Neural cell (in vitro differentiated cells): ENCODE measurements around the gene SNX17. TPM values are rescaled to one million over a fixed set of nuclear protein-coding genes. Genes with fewer than 3 reads are reported as not detected.
"Not testable (repeated sequence)": the region's sequence is repeated elsewhere in the genome, so short reads cannot be mapped to it uniquely, and the experiment has no call there.

Source experiments
- H2AFZ ChIP-seq: fragments of 200-600, 300-800 bp; sonication (generic), shearing (Covaris generic); 2 replicates; pipeline ENCODE4 v1.6.0; 2014; ENCODE audit warnings: low read depth, mild to moderate bottlenecking, antibody characterized with exemption, low read length, moderate library complexity
- H3F3A ChIP-seq: fragments of 200-600 bp; shearing (Covaris generic); 2 replicates; pipeline ENCODE4 v1.6.1; 2016; ENCODE audit warnings: mild to moderate bottlenecking, moderate library complexity, mixed read lengths, antibody characterized with exemption, low read length; ENCODE audit not compliant: insufficient read depth, poor library complexity, severe bottlenecking
- H3K27ac ChIP-seq: fragments of 200-600, 300-800 bp; sonication (generic), shearing (Covaris generic); 2 replicates; pipeline ENCODE4 v1.5.1; 2014; ENCODE audit warnings: mild to moderate bottlenecking, low read length, moderate library complexity
- H3K27me3 ChIP-seq: fragments of 300-800, 200-600 bp; sonication (generic), shearing (Covaris generic); 2 replicates; pipeline ENCODE4 v1.6.0; 2014; ENCODE audit warnings: mild to moderate bottlenecking, low read depth, low read length, moderate library complexity; ENCODE audit not compliant: insufficient read depth
- H3K36me3 ChIP-seq: fragments of 300-800, 200-600 bp; sonication (generic), shearing (Covaris generic); 2 replicates; pipeline ENCODE4 v1.5.1; 2014; ENCODE audit warnings: mild to moderate bottlenecking, antibody characterized with exemption, low read length, moderate library complexity; ENCODE audit not compliant: insufficient read depth
- H3K4me2 ChIP-seq: fragments of 300-800, 200-600 bp; sonication (generic), shearing (Covaris generic); 2 replicates; pipeline ENCODE4 v1.6.0; 2014; ENCODE audit warnings: mild to moderate bottlenecking, low read length
- H3K4me3 ChIP-seq: fragments of 300-800, 200-600 bp; sonication (generic), shearing (Covaris generic); 2 replicates; pipeline ENCODE4 v1.5.1; 2014; ENCODE audit warnings: mild to moderate bottlenecking, low read length, moderate library complexity
- H3K79me2 ChIP-seq: fragments of 200-600 bp; shearing (Covaris generic); replicated peaks from 2 replicates; pipeline ENCODE4 v1.6.0; 2014; ENCODE audit warnings: mild to moderate bottlenecking, low read length, moderate library complexity; ENCODE audit not compliant: insufficient read depth
- H3K9ac ChIP-seq: fragments of 300-800, 200-600 bp; sonication (generic), shearing (Covaris generic); 2 replicates; pipeline ENCODE4 v1.6.1; 2016; ENCODE audit warnings: mild to moderate bottlenecking, low read length, mixed read lengths
- H3K9me2 ChIP-seq: fragments of 200-600 bp; shearing (Covaris generic); 2 replicates; pipeline ENCODE4 v1.6.1; 2016; ENCODE audit warnings: mild to moderate bottlenecking, low read length, mixed read lengths; ENCODE audit not compliant: insufficient read depth
- H3K9me3 ChIP-seq: fragments of 200-600, 300-800 bp; sonication (generic), shearing (Covaris generic); 2 replicates; pipeline ENCODE4 v1.6.1; 2016; ENCODE audit warnings: mild to moderate bottlenecking, mixed run types, low read length, moderate library complexity, mixed read lengths
- H4K20me1 ChIP-seq: fragments of 200-600 bp; shearing (Covaris generic); 2 replicates; pipeline ENCODE4 v1.6.1; 2016; ENCODE audit warnings: mild to moderate bottlenecking, mixed run types; ENCODE audit not compliant: insufficient read depth
- EP300 ChIP-seq: fragments of 450-650 bp; conservative IDR thresholded peaks from 2 replicates; pipeline ENCODE4 v1.6.1; 2014; ENCODE audit warnings: antibody characterized with exemption, mild to moderate bottlenecking, moderate library complexity; ENCODE audit not compliant: poor library complexity, severe bottlenecking
- EZH2 ChIP-seq: fragments of 200-600, 300-800 bp; shearing (Covaris generic), sonication (generic); IDR thresholded peaks from 2 replicates; pipeline ENCODE4 v1.6.1; 2014; ENCODE audit warnings: antibody characterized with exemption, low read length, borderline replicate concordance, mild to moderate bottlenecking; ENCODE audit not compliant: insufficient read depth, poor library complexity, severe bottlenecking
- MXI1 ChIP-seq: fragments of 450-650 bp; conservative IDR thresholded peaks from 2 replicates; pipeline ENCODE4 v1.6.1; 2014; ENCODE audit warnings: antibody characterized with exemption, mild to moderate bottlenecking; ENCODE audit not compliant: poor library complexity, severe bottlenecking
- POLR2AphosphoS5 ChIP-seq: IDR thresholded peaks from 2 replicates; pipeline ENCODE4 v1.6.1; 2012
- RAD21 ChIP-seq: fragments of 450-650 bp; conservative IDR thresholded peaks from 2 replicates; pipeline ENCODE4 v1.6.1; 2014; ENCODE audit warnings: antibody characterized with exemption, mild to moderate bottlenecking, moderate library complexity
- SMC3 ChIP-seq: fragments of 450-650 bp; conservative IDR thresholded peaks from 2 replicates; pipeline ENCODE4 v1.6.1; 2014; ENCODE audit warnings: antibody characterized with exemption, mild to moderate bottlenecking, moderate library complexity; ENCODE audit not compliant: poor library complexity
- TAF1 ChIP-seq: IDR thresholded peaks from 2 replicates; pipeline ENCODE4 v1.6.1; 2012; ENCODE audit warnings: low read depth
- polyA plus RNA-seq: library from polyadenylated mRNA; depleted of rRNA; stranded (reverse); fragments of >200 nt; gene quantifications from 2 replicates; pipeline ENCODE4 v1.2.3, GENCODE V29; 2014
- TF ChIP-seq, protein P1 (sequence below): fragments of 450-650 bp; IDR thresholded peaks from 2 replicates; pipeline ENCODE4 v1.5.1; 2014; ENCODE audit warnings: antibody characterized with exemption, mild to moderate bottlenecking, moderate library complexity; ENCODE audit not compliant: poor library complexity, severe bottlenecking
- TF ChIP-seq, protein P2 (sequence below): IDR thresholded peaks from 2 replicates; pipeline ENCODE4 v1.6.1; 2012; ENCODE audit warnings: borderline replicate concordance

Gene SNX17
- polyA plus RNA-seq, 1 donor from 2014 or later: 69.8 TPM

DNA sequence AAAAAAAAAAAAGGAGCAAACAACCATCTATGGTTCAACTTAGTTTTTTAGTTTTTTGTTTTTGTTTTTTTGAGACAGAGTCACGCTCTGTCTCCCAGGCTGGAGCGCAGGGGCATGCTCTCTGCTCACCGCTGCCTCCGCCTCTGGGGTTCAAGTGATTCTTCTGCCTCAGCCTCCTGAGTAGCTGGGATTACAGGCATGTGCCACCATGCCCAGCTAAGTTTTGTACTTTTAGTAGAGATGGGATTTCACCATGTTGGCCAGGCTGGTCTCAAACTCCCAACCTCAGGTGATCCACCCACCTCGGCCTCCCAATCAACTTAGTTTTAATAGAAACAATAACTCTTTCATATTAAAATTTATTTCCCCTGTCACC, 17.0 kb upstream of the SNX17 start:
- H3K79me2 ChIP-seq: peaks cover 46% of the 10 kb centered on the region
- not testable (repeated sequence) for H2AFZ ChIP-seq, H3K27ac ChIP-seq, H3K4me3 ChIP-seq, H3F3A ChIP-seq, H3K36me3 ChIP-seq, H3K9ac ChIP-seq, H3K9me2 ChIP-seq, H3K9me3 ChIP-seq, H3K27me3 ChIP-seq, H3K4me2 ChIP-seq, H4K20me1 ChIP-seq

DNA sequence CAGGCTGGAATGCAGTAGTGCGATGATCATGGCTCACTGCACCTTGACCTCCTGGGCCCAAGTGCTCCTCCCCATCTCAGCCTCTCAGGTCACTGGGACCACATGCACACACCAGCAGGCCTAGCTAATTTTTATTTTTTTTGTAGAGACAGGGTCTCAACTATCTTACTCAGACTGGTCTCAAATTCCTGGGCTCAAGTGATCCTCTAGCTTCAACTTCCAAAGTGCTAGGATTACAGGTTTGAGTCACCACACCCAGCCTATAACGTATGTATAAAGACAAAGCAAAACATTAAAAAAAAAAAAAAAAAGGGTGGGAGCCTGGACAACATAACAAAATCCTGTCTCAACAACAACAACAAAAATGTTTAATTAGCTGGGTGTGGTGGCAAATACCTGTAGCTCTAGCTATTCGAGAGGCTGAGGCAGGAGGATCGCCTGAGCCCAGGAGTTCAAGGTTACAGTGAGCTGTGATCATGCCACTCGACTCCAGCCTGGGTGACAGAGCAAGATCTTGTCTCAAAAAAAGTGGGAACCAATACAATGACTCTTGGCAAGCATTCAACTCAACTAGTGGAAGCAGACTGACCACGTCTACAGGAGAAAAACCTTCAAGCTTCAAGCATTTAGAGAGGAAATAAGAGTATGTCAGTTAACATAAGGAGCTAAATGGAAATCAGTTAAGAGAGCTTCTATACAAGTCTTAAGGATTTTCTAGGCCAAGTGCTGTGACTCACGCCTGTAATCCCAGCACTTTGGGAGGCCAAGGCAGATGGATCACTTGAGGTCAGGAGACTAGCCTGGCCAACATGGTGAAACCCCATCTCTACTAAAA, 16.4 kb upstream of the SNX17 start:
- Histone ChIP-seq H3K79me2 (peaks cover 46% of the 10 kb centered on the region), H4K20me1 (no peaks in the 10 kb centered on the region), H3K27ac (no peak overlapping the region), H3F3A (no peaks in the 10 kb centered on the region), H3K4me2 (no peak overlapping the region), H2AFZ (no peak overlapping the region), H3K36me3 (no peaks in the 10 kb centered on the region), H3K9me3 (no peaks in the 10 kb centered on the region), H3K27me3 (no peaks in the 10 kb centered on the region), H3K9ac (no peak overlapping the region), H3K9me2 (no peaks in the 10 kb centered on the region), H3K4me3 (no peak overlapping the region)
- no peak for TF ChIP-seq POLR2AphosphoS5

DNA sequence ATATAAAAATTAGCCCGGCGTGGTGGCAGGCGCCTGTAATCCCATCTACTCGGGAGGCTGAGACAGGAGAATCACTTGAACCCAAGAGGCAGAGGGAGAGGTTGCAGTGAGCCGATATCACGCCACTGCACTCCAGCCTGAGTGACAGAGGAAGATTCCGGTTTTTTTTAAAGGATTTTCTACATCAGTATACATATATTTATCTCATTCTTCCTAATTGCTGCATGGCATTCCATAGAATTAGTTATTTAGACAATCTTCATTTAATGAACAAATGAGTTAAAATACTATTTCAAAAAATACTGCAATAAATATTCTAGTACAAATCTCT, 15.9 kb upstream of the SNX17 start:
- H3K9me3 ChIP-seq: no peaks in the 10 kb centered on the region
- TF ChIP-seq MXI1: no peak
- no peak for TF ChIP-seq RAD21
- no peak for TF ChIP-seq EZH2
- TF ChIP-seq, protein P1, sequence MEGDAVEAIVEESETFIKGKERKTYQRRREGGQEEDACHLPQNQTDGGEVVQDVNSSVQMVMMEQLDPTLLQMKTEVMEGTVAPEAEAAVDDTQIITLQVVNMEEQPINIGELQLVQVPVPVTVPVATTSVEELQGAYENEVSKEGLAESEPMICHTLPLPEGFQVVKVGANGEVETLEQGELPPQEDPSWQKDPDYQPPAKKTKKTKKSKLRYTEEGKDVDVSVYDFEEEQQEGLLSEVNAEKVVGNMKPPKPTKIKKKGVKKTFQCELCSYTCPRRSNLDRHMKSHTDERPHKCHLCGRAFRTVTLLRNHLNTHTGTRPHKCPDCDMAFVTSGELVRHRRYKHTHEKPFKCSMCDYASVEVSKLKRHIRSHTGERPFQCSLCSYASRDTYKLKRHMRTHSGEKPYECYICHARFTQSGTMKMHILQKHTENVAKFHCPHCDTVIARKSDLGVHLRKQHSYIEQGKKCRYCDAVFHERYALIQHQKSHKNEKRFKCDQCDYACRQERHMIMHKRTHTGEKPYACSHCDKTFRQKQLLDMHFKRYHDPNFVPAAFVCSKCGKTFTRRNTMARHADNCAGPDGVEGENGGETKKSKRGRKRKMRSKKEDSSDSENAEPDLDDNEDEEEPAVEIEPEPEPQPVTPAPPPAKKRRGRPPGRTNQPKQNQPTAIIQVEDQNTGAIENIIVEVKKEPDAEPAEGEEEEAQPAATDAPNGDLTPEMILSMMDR: no peak
- no peak for TF ChIP-seq TAF1
- no peak for TF ChIP-seq EP300
- TF ChIP-seq SMC3: no peak
- TF ChIP-seq, protein P2, sequence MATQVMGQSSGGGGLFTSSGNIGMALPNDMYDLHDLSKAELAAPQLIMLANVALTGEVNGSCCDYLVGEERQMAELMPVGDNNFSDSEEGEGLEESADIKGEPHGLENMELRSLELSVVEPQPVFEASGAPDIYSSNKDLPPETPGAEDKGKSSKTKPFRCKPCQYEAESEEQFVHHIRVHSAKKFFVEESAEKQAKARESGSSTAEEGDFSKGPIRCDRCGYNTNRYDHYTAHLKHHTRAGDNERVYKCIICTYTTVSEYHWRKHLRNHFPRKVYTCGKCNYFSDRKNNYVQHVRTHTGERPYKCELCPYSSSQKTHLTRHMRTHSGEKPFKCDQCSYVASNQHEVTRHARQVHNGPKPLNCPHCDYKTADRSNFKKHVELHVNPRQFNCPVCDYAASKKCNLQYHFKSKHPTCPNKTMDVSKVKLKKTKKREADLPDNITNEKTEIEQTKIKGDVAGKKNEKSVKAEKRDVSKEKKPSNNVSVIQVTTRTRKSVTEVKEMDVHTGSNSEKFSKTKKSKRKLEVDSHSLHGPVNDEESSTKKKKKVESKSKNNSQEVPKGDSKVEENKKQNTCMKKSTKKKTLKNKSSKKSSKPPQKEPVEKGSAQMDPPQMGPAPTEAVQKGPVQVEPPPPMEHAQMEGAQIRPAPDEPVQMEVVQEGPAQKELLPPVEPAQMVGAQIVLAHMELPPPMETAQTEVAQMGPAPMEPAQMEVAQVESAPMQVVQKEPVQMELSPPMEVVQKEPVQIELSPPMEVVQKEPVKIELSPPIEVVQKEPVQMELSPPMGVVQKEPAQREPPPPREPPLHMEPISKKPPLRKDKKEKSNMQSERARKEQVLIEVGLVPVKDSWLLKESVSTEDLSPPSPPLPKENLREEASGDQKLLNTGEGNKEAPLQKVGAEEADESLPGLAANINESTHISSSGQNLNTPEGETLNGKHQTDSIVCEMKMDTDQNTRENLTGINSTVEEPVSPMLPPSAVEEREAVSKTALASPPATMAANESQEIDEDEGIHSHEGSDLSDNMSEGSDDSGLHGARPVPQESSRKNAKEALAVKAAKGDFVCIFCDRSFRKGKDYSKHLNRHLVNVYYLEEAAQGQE: no peak
- no peak for TF ChIP-seq POLR2AphosphoS5
- no peak overlapping the region for H3K4me3 ChIP-seq
- H4K20me1 ChIP-seq: no peaks in the 10 kb centered on the region
- H3K79me2 ChIP-seq: peaks cover 46% of the 10 kb centered on the region
- no peak overlapping the region for H3K9ac ChIP-seq
- H3K4me2 ChIP-seq: no peak overlapping the region
- H3K36me3 ChIP-seq: no peaks in the 10 kb centered on the region
- H3K27me3 ChIP-seq: no peaks in the 10 kb centered on the region
- no peak overlapping the region for H2AFZ ChIP-seq
- no peaks in the 10 kb centered on the region for H3F3A ChIP-seq
- no peak overlapping the region for H3K27ac ChIP-seq
- no peaks in the 10 kb centered on the region for H3K9me2 ChIP-seq
